ENCODE measurements around the gene ADAMTS17.
A peak's percentile ranks its signal among the peaks of the same experiment; 100 is the strongest.
"Not testable (repeated sequence)": the region's sequence is repeated elsewhere in the genome, so short reads cannot be mapped to it uniquely, and the experiment has no call there.

ADAMTS17 gene

GRCh38 chr15:99993681-99994131 lies 348.1 kb downstream of the ADAMTS17 start:
- DNase-seq (ENCODE audit: low read depth), result no peak

- no peak for DNase-seq (ENCODE audit: low read depth)
These were observed 348.5 kb downstream of the ADAMTS17 start for GRCh38 chr15:99993262-99993661.

GRCh38 chr15:99992611-99993231 lies 349.1 kb downstream of the ADAMTS17 start:
- DNase-seq (ENCODE audit: low read depth), result no peak

GRCh38 chr15:99989095-99989494 lies 352.7 kb downstream of the ADAMTS17 start:
- no peak for DNase-seq (ENCODE audit: low read depth)

- DNase-seq (ENCODE audit: low read depth), result no peak
These were observed 354.1 kb downstream of the ADAMTS17 start for GRCh38 chr15:99987701-99988100.

GRCh38 chr15:99987119-99987506 lies 354.7 kb downstream of the ADAMTS17 start:
- no peak for DNase-seq (ENCODE audit: low read depth)

- DNase-seq (ENCODE audit: low read depth), result no peak
These were observed 355.3 kb downstream of the ADAMTS17 start for GRCh38 chr15:99986297-99987118.

- no peak for DNase-seq (ENCODE audit: low read depth)
These were observed 355.9 kb downstream of the ADAMTS17 start for GRCh38 chr15:99985878-99986277.

GRCh38 chr15:99984491-99985243 lies 357.1 kb downstream of the ADAMTS17 start:
- DNase-seq (ENCODE audit: low read depth), result no peak

- DNase-seq (ENCODE audit: low read depth), result no peak
These were observed 357.9 kb downstream of the ADAMTS17 start for GRCh38 chr15:99983886-99984286.

- DNase-seq (ENCODE audit: low read depth), result peak; percentile 9
These were observed 358.4 kb downstream of the ADAMTS17 start for GRCh38 chr15:99983171-99983885.

GRCh38 chr15:99982662-99983061 lies 359.1 kb downstream of the ADAMTS17 start:
- no peak for DNase-seq (ENCODE audit: low read depth)

GRCh38 chr15:99981839-99982658 lies 359.7 kb downstream of the ADAMTS17 start:
- no peak for DNase-seq (ENCODE audit: low read depth)

- peak; percentile 20 for DNase-seq (ENCODE audit: low read depth)
These were observed 360.6 kb downstream of the ADAMTS17 start for GRCh38 chr15:99981191-99981647.

- DNase-seq (ENCODE audit: low read depth), result no peak
These were observed 361.0 kb downstream of the ADAMTS17 start for GRCh38 chr15:99980752-99981151.

- not testable (repeated sequence) for DNase-seq (ENCODE audit: low read depth)
These were observed 361.9 kb downstream of the ADAMTS17 start for GRCh38 chr15:99979886-99980285.

- DNase-seq (ENCODE audit: low read depth), result no peak
These were observed 362.4 kb downstream of the ADAMTS17 start for GRCh38 chr15:99979371-99979770.

- DNase-seq (ENCODE audit: low read depth), result no peak
These were observed 363.3 kb downstream of the ADAMTS17 start for GRCh38 chr15:99978426-99978825.

GRCh38 chr15:99977929-99978328 lies 363.8 kb downstream of the ADAMTS17 start:
- no peak for DNase-seq (ENCODE audit: low read depth)

GRCh38 chr15:99976811-99977271 lies 364.9 kb downstream of the ADAMTS17 start:
- DNase-seq (ENCODE audit: low read depth), result peak; percentile 16

GRCh38 chr15:99976000-99976399 lies 365.8 kb downstream of the ADAMTS17 start:
- DNase-seq (ENCODE audit: low read depth), result no peak

Measured in ELR (cell line).